Measurements from ENCODE around the gene LCA5L. TPM values are rescaled to one million over a fixed set of nuclear protein-coding genes. Genes with fewer than 3 reads are reported as not detected.

The LCA5L gene
- total and polyA plus RNA-seq, 2 donors (not counting 1 experiment from before 2014, with no cell fraction given): 0.62 TPM; not detected in 1

GRCh38 chr21:39489380-39489924, 43.9 kb upstream of the LCA5L start:
- TF ChIP-seq CTCF (IDR thresholded peaks at IDR 0.05) (no peak), EZH2 (IDR thresholded peaks at IDR 0.05; ENCODE audit: borderline replicate concordance, insufficient read depth, low read depth, low read length, poor library complexity, severe bottlenecking) (no peak)
- no peaks in the 10 kb centered on the region for H3K27me3 ChIP-seq (replicated peaks in 1 of 4; ENCODE audit: control extremely low read depth in 1 of 4, control insufficient read depth in 3 of 4, insufficient read depth in 4 of 4, low read length in 3 of 4)

GRCh38 chr21:39484711-39485276, 39.2 kb upstream of the LCA5L start:
- ChIA-PET CTCF (interaction anchor here (0.5 kb wide), 1 partner anchor 49 kb away, joined by 4 read pairs; no protein-coding TSS in a partner anchor), POLR2A (no interaction called here)
- no peaks in the 10 kb centered on the region for H3K4me1 ChIP-seq (ENCODE audit: control insufficient read depth in 2 of 2, insufficient read depth in 2 of 2, low read length in 2 of 2)
- 96% methylated on average over 3 of the region's 6 CpGs for WGBS (ENCODE audit: insufficient coverage)
- no peaks in the 10 kb centered on the region for H3K36me3 ChIP-seq (replicated peaks in 1 of 2; ENCODE audit: control extremely low read depth in 1 of 2, control insufficient read depth in 1 of 2, extremely low read depth in 1 of 2, insufficient read depth in 2 of 2, low read length in 1 of 2)
- no peak overlapping the region for H3K27ac ChIP-seq (ENCODE audit: low read length in 2 of 2)
- Mint-ChIP-seq H3K4me1 (no peaks in the 10 kb centered on the region), H3K4me3 (no peak overlapping the region), H3K9me3 (ENCODE audit: insufficient read depth) (no peaks in the 10 kb centered on the region), H3K27ac (no peak overlapping the region), H3K27me3 (peaks cover 6% of the 10 kb centered on the region)
- H3K4me2 ChIP-seq (replicated peaks; ENCODE audit: low read depth, low read length, poor library complexity, severe bottlenecking): no peak overlapping the region
- ATAC-seq (ENCODE audit: low read depth): no peak
- no peaks in the 10 kb centered on the region for H3K9me3 ChIP-seq (ENCODE audit: control extremely low read depth in 1 of 3, control insufficient read depth in 2 of 3, insufficient read depth in 1 of 3, low read length in 2 of 3)
- no peaks in the 10 kb centered on the region for H3K79me2 ChIP-seq (ENCODE audit: control insufficient read depth, insufficient read depth, low read length)
- no peaks in the 10 kb centered on the region for H3K27me3 ChIP-seq (replicated peaks in 1 of 4; ENCODE audit: control extremely low read depth in 1 of 4, control insufficient read depth in 3 of 4, insufficient read depth in 4 of 4, low read length in 3 of 4)
- no peak overlapping the region for H3K9ac ChIP-seq (ENCODE audit: low read length)
- no peak overlapping the region for H3K4me3 ChIP-seq (ENCODE audit: control extremely low read depth in 1 of 5, extremely low read depth in 1 of 5, insufficient read depth in 1 of 5, low read depth in 2 of 5, low read length in 4 of 5)
- TF ChIP-seq EZH2 (IDR thresholded peaks at IDR 0.05; ENCODE audit: borderline replicate concordance, insufficient read depth, low read depth, low read length, poor library complexity, severe bottlenecking): no peak
- TF ChIP-seq CTCF (IDR thresholded peaks at IDR 0.05): no peak
- no peak for DNase-seq
- no peaks in the 10 kb centered on the region for H4K20me1 ChIP-seq (ENCODE audit: control insufficient read depth, insufficient read depth, low read length, poor library complexity, severe bottlenecking)
- intact Hi-C loops (cut with micrococcal nuclease): no loop called here
- H2AFZ ChIP-seq (ENCODE audit: insufficient read depth, low read depth, low read length, poor library complexity, severe bottlenecking): no peak overlapping the region

More at GRCh38 chr21:39489380-39489924, 43.9 kb upstream of the LCA5L start:
- 69% methylated on average over 1 of the region's 1 CpG for WGBS (ENCODE audit: insufficient coverage)
- H3K4me1 Mint-ChIP-seq: no peaks in the 10 kb centered on the region
- H3K27ac ChIP-seq (ENCODE audit: low read length in 2 of 2): no peak overlapping the region
- peaks cover 5% of the 10 kb centered on the region for H3K9me3 Mint-ChIP-seq (ENCODE audit: insufficient read depth)
- no peak overlapping the region for H3K4me2 ChIP-seq (replicated peaks; ENCODE audit: low read depth, low read length, poor library complexity, severe bottlenecking)
- H3K27ac Mint-ChIP-seq: no peak overlapping the region
- ChIA-PET CTCF (no interaction called here), POLR2A (no interaction called here)
- H3K4me1 ChIP-seq (ENCODE audit: control insufficient read depth in 2 of 2, insufficient read depth in 2 of 2, low read length in 2 of 2): no peaks in the 10 kb centered on the region
- H3K27me3 Mint-ChIP-seq: no peaks in the 10 kb centered on the region
- H3K9ac ChIP-seq (ENCODE audit: low read length): no peak overlapping the region
- no peaks in the 10 kb centered on the region for H3K9me3 ChIP-seq (ENCODE audit: control extremely low read depth in 1 of 3, control insufficient read depth in 2 of 3, insufficient read depth in 1 of 3, low read length in 2 of 3)
- no peaks in the 10 kb centered on the region for H3K36me3 ChIP-seq (replicated peaks in 1 of 2; ENCODE audit: control extremely low read depth in 1 of 2, control insufficient read depth in 1 of 2, extremely low read depth in 1 of 2, insufficient read depth in 2 of 2, low read length in 1 of 2)
- H4K20me1 ChIP-seq (ENCODE audit: control insufficient read depth, insufficient read depth, low read length, poor library complexity, severe bottlenecking): no peaks in the 10 kb centered on the region
- no peak overlapping the region for H3K4me3 Mint-ChIP-seq
- H2AFZ ChIP-seq (ENCODE audit: insufficient read depth, low read depth, low read length, poor library complexity, severe bottlenecking): no peak overlapping the region
- no peak for ATAC-seq (ENCODE audit: low read depth)
- no peak for DNase-seq
- no peak overlapping the region for H3K4me3 ChIP-seq (ENCODE audit: control extremely low read depth in 1 of 5, extremely low read depth in 1 of 5, insufficient read depth in 1 of 5, low read depth in 2 of 5, low read length in 4 of 5)
- H3K79me2 ChIP-seq (ENCODE audit: control insufficient read depth, insufficient read depth, low read length): no peaks in the 10 kb centered on the region
- intact Hi-C loops (cut with micrococcal nuclease): no loop called here

Data from B cell (primary cell).